ENCODE measurements around the gene MGAT4A. TPM values are rescaled to one million over a fixed set of nuclear protein-coding genes. Genes with fewer than 3 reads are reported as not detected.

Gene MGAT4A
- total and polyA plus RNA-seq, 2 experiments from 2014 or later, result 4.4 to 5.6 TPM

DNA sequence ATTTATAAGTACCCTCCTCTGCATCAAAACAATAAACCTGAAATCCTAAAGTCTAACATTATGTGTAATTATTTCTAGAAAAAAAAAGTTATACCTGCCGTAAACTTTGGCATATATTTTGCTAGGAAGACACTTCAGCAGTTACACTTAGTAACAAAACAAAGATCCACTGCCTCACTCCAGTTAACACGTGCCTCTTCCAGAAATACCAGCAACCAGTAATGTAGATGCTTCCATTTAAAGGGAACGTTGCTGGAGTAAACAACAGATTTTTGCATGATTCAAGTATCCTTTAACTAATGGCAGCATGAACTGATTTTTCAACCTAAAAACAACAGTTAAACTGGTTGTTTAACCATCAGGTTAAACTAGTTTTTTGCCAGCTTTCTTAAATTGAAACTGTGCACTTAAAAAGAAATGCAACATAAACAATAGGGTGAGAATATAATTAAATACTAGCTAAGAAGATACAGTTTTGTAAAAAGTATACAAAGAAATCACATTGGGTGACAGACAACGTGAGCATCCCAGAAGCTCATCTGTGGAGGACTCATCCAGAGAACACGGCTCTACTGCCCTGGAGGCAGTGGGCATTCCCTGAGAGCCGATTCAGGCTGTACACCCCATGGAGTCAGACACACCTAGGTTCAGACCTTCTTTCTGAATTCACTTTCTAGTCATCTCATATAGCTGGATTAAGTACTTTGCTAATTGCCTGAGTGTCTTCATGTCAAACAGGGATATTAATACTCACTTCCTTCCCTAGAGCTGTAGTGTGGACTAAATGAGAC lies 22.3 kb downstream of the MGAT4A start (continued):
- TF ChIP-seq, protein P1, sequence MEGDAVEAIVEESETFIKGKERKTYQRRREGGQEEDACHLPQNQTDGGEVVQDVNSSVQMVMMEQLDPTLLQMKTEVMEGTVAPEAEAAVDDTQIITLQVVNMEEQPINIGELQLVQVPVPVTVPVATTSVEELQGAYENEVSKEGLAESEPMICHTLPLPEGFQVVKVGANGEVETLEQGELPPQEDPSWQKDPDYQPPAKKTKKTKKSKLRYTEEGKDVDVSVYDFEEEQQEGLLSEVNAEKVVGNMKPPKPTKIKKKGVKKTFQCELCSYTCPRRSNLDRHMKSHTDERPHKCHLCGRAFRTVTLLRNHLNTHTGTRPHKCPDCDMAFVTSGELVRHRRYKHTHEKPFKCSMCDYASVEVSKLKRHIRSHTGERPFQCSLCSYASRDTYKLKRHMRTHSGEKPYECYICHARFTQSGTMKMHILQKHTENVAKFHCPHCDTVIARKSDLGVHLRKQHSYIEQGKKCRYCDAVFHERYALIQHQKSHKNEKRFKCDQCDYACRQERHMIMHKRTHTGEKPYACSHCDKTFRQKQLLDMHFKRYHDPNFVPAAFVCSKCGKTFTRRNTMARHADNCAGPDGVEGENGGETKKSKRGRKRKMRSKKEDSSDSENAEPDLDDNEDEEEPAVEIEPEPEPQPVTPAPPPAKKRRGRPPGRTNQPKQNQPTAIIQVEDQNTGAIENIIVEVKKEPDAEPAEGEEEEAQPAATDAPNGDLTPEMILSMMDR (conservative IDR thresholded peaks at IDR 0.05; ENCODE audit: low read depth in 2 of 2), result no peak
- TF ChIP-seq, protein P2, sequence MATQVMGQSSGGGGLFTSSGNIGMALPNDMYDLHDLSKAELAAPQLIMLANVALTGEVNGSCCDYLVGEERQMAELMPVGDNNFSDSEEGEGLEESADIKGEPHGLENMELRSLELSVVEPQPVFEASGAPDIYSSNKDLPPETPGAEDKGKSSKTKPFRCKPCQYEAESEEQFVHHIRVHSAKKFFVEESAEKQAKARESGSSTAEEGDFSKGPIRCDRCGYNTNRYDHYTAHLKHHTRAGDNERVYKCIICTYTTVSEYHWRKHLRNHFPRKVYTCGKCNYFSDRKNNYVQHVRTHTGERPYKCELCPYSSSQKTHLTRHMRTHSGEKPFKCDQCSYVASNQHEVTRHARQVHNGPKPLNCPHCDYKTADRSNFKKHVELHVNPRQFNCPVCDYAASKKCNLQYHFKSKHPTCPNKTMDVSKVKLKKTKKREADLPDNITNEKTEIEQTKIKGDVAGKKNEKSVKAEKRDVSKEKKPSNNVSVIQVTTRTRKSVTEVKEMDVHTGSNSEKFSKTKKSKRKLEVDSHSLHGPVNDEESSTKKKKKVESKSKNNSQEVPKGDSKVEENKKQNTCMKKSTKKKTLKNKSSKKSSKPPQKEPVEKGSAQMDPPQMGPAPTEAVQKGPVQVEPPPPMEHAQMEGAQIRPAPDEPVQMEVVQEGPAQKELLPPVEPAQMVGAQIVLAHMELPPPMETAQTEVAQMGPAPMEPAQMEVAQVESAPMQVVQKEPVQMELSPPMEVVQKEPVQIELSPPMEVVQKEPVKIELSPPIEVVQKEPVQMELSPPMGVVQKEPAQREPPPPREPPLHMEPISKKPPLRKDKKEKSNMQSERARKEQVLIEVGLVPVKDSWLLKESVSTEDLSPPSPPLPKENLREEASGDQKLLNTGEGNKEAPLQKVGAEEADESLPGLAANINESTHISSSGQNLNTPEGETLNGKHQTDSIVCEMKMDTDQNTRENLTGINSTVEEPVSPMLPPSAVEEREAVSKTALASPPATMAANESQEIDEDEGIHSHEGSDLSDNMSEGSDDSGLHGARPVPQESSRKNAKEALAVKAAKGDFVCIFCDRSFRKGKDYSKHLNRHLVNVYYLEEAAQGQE (IDR thresholded peaks at IDR 0.05; ENCODE audit: unreplicated experiment), result no peak
- TF ChIP-seq NANOG (IDR thresholded peaks at IDR 0.05; ENCODE audit: borderline replicate concordance) (no peak), EZH2 (IDR thresholded peaks at IDR 0.05; ENCODE audit: low read depth, unreplicated experiment) (no peak), EZH2phosphoT487 (IDR thresholded peaks at IDR 0.05; ENCODE audit: unreplicated experiment) (no peak), JUNB (IDR thresholded peaks at IDR 0.05; ENCODE audit: unreplicated experiment) (no peak), ZNF114 (CRISPR knock-in tag; IDR thresholded peaks at IDR 0.05) (no peak)

DNA sequence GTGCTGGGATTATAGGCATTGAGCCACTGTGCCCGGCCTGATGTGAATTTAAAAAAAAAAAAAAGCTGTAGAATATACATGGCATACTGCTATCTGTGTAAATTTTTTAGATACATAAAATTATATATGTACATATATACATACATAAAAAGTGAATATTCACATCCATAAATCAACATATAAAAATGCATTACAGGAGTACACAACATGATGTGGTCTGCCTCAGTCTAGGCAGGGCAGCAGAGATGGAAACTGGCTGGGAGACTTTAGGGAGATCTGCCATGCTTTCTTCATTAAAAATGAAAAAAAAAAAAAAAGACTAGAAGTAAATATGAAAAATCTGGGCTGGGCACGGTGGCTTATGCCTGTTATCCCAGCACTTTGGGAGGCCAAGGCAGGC lies 24.3 kb downstream of the MGAT4A start:
- H3K9me2 ChIP-seq (ENCODE audit: insufficient read depth), result no peaks in the 10 kb centered on the region
- H3K9me3 Mint-ChIP-seq, result no peaks in the 10 kb centered on the region
- DNase-seq (ENCODE audit: low spot score) (no peak), ATAC-seq (no peak)
- H3K4me1 Mint-ChIP-seq, result no peaks in the 10 kb centered on the region
- H3K4me3 Mint-ChIP-seq, result no peak overlapping the region
- no peaks in the 10 kb centered on the region for H4K20me1 ChIP-seq (replicated peaks; ENCODE audit: insufficient read depth)
- no peak overlapping the region for H3K27ac ChIP-seq (ENCODE audit: low read depth)
- no peaks in the 10 kb centered on the region for H3K36me3 ChIP-seq (ENCODE audit: insufficient read depth)
- no peaks in the 10 kb centered on the region for H3K4me1 ChIP-seq (ENCODE audit: insufficient read depth)
- H3F3A ChIP-seq (replicated peaks; ENCODE audit: low read depth), result no peaks in the 10 kb centered on the region
- H3K27ac Mint-ChIP-seq, result no peak overlapping the region
- H3K27me3 ChIP-seq (ENCODE audit: insufficient read depth), result no peaks in the 10 kb centered on the region
- H3K4me2 ChIP-seq, result no peak overlapping the region
- H2AFZ ChIP-seq, result no peak overlapping the region
- H3K4me3 ChIP-seq, result no peak overlapping the region
- no peaks in the 10 kb centered on the region for H3K36me3 Mint-ChIP-seq (ENCODE audit: low read depth)
- H3K79me2 ChIP-seq (replicated peaks; ENCODE audit: insufficient read depth), result no peaks in the 10 kb centered on the region
- no peaks in the 10 kb centered on the region for H3K27me3 Mint-ChIP-seq (ENCODE audit: insufficient read depth, low read depth, poor library complexity)
- no peak for TF ChIP-seq EZH2 (IDR thresholded peaks at IDR 0.05; ENCODE audit: low read depth, unreplicated experiment)
- no peak for TF ChIP-seq EZH2phosphoT487 (IDR thresholded peaks at IDR 0.05; ENCODE audit: unreplicated experiment)
- TF ChIP-seq, protein P1 (conservative IDR thresholded peaks at IDR 0.05; ENCODE audit: low read depth in 2 of 2), result no peak
- no peak for TF ChIP-seq POLR2AphosphoS5 (IDR thresholded peaks at IDR 0.05; ENCODE audit: low read depth)
- TF ChIP-seq, protein P3, sequence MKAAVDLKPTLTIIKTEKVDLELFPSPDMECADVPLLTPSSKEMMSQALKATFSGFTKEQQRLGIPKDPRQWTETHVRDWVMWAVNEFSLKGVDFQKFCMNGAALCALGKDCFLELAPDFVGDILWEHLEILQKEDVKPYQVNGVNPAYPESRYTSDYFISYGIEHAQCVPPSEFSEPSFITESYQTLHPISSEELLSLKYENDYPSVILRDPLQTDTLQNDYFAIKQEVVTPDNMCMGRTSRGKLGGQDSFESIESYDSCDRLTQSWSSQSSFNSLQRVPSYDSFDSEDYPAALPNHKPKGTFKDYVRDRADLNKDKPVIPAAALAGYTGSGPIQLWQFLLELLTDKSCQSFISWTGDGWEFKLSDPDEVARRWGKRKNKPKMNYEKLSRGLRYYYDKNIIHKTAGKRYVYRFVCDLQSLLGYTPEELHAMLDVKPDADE (IDR thresholded peaks at IDR 0.05), result no peak
- TF ChIP-seq ZNF331 (CRISPR knock-in tag; IDR thresholded peaks at IDR 0.05; ENCODE audit: low read depth), result no peak
- TF ChIP-seq STAT1 (IDR thresholded peaks at IDR 0.05; ENCODE audit: unreplicated experiment), result no peak
- TF ChIP-seq, protein P2 (IDR thresholded peaks at IDR 0.05; ENCODE audit: unreplicated experiment), result no peak
- no peak for TF ChIP-seq CREB1 (CRISPR knock-in tag; IDR thresholded peaks at IDR 0.05; ENCODE audit: low read depth)

Data from GM23338 (cell line).